ENCODE data around the gene PBXIP1.

DNA sequence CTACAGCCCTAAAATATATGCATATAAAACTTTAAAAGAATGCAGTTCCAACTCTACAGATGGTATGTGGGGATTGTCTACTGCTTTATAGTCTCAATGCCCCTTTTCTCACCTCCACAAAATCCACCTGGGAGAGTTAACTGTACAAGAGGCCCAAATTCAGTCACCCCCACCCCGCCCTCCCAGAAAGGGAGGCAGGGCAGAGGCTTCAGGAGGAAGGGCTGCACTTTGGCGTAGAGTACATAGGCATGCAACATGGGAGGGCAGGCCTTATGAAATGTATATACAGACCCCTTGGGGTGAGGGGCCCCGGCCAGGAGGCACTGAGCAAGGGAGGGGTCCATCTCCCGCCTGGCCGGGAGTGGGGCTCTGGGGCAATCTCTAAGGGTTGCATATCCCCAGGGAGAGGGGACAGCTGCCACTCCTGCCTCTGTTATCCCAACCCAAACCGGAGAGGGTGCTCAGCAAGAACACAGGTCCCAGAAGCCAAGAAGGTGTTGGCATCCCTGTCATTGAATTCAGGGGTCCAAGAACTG, 7.0 kb upstream of the PBXIP1 start:
- TF ChIP-seq, protein P1, sequence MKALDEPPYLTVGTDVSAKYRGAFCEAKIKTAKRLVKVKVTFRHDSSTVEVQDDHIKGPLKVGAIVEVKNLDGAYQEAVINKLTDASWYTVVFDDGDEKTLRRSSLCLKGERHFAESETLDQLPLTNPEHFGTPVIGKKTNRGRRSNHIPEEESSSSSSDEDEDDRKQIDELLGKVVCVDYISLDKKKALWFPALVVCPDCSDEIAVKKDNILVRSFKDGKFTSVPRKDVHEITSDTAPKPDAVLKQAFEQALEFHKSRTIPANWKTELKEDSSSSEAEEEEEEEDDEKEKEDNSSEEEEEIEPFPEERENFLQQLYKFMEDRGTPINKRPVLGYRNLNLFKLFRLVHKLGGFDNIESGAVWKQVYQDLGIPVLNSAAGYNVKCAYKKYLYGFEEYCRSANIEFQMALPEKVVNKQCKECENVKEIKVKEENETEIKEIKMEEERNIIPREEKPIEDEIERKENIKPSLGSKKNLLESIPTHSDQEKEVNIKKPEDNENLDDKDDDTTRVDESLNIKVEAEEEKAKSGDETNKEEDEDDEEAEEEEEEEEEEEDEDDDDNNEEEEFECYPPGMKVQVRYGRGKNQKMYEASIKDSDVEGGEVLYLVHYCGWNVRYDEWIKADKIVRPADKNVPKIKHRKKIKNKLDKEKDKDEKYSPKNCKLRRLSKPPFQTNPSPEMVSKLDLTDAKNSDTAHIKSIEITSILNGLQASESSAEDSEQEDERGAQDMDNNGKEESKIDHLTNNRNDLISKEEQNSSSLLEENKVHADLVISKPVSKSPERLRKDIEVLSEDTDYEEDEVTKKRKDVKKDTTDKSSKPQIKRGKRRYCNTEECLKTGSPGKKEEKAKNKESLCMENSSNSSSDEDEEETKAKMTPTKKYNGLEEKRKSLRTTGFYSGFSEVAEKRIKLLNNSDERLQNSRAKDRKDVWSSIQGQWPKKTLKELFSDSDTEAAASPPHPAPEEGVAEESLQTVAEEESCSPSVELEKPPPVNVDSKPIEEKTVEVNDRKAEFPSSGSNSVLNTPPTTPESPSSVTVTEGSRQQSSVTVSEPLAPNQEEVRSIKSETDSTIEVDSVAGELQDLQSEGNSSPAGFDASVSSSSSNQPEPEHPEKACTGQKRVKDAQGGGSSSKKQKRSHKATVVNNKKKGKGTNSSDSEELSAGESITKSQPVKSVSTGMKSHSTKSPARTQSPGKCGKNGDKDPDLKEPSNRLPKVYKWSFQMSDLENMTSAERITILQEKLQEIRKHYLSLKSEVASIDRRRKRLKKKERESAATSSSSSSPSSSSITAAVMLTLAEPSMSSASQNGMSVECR (CRISPR knock-in tag; IDR thresholded peaks at IDR 0.05; ENCODE audit: borderline replicate concordance), result no peak
- TF ChIP-seq, protein P2, sequence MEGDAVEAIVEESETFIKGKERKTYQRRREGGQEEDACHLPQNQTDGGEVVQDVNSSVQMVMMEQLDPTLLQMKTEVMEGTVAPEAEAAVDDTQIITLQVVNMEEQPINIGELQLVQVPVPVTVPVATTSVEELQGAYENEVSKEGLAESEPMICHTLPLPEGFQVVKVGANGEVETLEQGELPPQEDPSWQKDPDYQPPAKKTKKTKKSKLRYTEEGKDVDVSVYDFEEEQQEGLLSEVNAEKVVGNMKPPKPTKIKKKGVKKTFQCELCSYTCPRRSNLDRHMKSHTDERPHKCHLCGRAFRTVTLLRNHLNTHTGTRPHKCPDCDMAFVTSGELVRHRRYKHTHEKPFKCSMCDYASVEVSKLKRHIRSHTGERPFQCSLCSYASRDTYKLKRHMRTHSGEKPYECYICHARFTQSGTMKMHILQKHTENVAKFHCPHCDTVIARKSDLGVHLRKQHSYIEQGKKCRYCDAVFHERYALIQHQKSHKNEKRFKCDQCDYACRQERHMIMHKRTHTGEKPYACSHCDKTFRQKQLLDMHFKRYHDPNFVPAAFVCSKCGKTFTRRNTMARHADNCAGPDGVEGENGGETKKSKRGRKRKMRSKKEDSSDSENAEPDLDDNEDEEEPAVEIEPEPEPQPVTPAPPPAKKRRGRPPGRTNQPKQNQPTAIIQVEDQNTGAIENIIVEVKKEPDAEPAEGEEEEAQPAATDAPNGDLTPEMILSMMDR (IDR thresholded peaks at IDR 0.05), result no peak
- no peak for TF ChIP-seq NR3C1 (CRISPR knock-in tag; conservative IDR thresholded peaks at IDR 0.05; ENCODE audit: low read depth)

Data from WTC11 (cell line).